H9 (cell line): ENCODE measurements around the gene SDK1. TPM values are rescaled to one million over a fixed set of nuclear protein-coding genes. Genes with fewer than 3 reads are reported as not detected.

Experiments used
- DNase-seq: peaks from one replicate; pipeline ENCODE4 v3.0.0-alpha.2; 2017
- H2AFZ ChIP-seq: one replicate; pipeline ENCODE4 v1.6.1; 2013; ENCODE audit warnings: mild to moderate bottlenecking, low read length, control low read depth, moderate library complexity
- H2AK5ac ChIP-seq: 2 replicates; pipeline ENCODE4 v1.6.1; 2013; ENCODE audit warnings: low read length, control low read depth, mixed read lengths; ENCODE audit not compliant: insufficient read length
- H2BK120ac ChIP-seq: one replicate; pipeline ENCODE4 v1.6.1; 2013; ENCODE audit warnings: low read depth, mild to moderate bottlenecking, low read length, control low read depth, inconsistent platforms; ENCODE audit not compliant: poor library complexity, severe bottlenecking
- H2BK12ac ChIP-seq: 2 replicates; pipeline ENCODE4 v1.6.1; 2013; ENCODE audit warnings: low read length, control low read depth, mixed read lengths, low read depth; ENCODE audit not compliant: insufficient read length
- H2BK15ac ChIP-seq: 2 replicates; pipeline ENCODE4 v1.6.1; 2013; ENCODE audit warnings: low read depth, low read length, control low read depth
- H2BK20ac ChIP-seq: one replicate; pipeline ENCODE4 v1.6.1; 2013; ENCODE audit warnings: low read depth, mild to moderate bottlenecking, low read length, control low read depth, inconsistent platforms; ENCODE audit not compliant: poor library complexity, severe bottlenecking
- H2BK5ac ChIP-seq: 2 replicates; pipeline ENCODE4 v1.6.1; 2013; ENCODE audit warnings: low read length, control low read depth, mixed read lengths; ENCODE audit not compliant: insufficient read length
- H3K14ac ChIP-seq: 2 replicates; pipeline ENCODE4 v1.6.1; 2013; ENCODE audit warnings: low read length, control low read depth; ENCODE audit not compliant: insufficient read depth
- H3K18ac ChIP-seq: 2 replicates; pipeline ENCODE4 v1.6.1; 2013; ENCODE audit warnings: low read depth, mild to moderate bottlenecking, mixed read lengths, low read length, control low read depth; ENCODE audit not compliant: insufficient read length
- H3K23ac ChIP-seq: 2 replicates; pipeline ENCODE4 v1.6.1; 2013; ENCODE audit warnings: low read length, control low read depth, mixed read lengths, low read depth; ENCODE audit not compliant: insufficient read length
- H3K23me2 ChIP-seq: 2 replicates; pipeline ENCODE4 v1.6.1; 2013; ENCODE audit warnings: low read depth, mild to moderate bottlenecking, mixed read lengths, low read length, control low read depth; ENCODE audit not compliant: insufficient read length, poor library complexity, severe bottlenecking
- H3K27ac ChIP-seq: 2 replicates; pipeline ENCODE4 v1.5.1; 2013; ENCODE audit warnings: low read length, control low read depth, mixed read lengths, low read depth; ENCODE audit not compliant: insufficient read length
- H3K27me3 ChIP-seq: 2 replicates; pipeline ENCODE4 v1.6.1; 2013; ENCODE audit warnings: low read length, control low read depth, inconsistent platforms; ENCODE audit not compliant: insufficient read depth
- H3K4ac ChIP-seq: 2 replicates; pipeline ENCODE4 v1.6.1; 2013; ENCODE audit warnings: low read depth, mild to moderate bottlenecking, control low read depth, inconsistent platforms, low read length, moderate library complexity
- H3K4me1 ChIP-seq: 2 replicates; pipeline ENCODE4 v1.6.1; 2013; ENCODE audit warnings: low read length, control low read depth, inconsistent platforms; ENCODE audit not compliant: insufficient read depth
- H3K4me2 ChIP-seq: 2 replicates; pipeline ENCODE4 v1.6.1; 2013; ENCODE audit warnings: low read length, control low read depth, mixed read lengths; ENCODE audit not compliant: insufficient read length, insufficient read depth
- H3K56ac ChIP-seq: 2 replicates; pipeline ENCODE4 v1.6.1; 2013; ENCODE audit warnings: low read depth, mild to moderate bottlenecking, mixed read lengths, low read length, control low read depth; ENCODE audit not compliant: insufficient read length
- H3K79me1 ChIP-seq: 2 replicates; pipeline ENCODE4 v1.6.1; 2013; ENCODE audit warnings: low read depth, mild to moderate bottlenecking, moderate library complexity, low read length, control low read depth, inconsistent platforms; ENCODE audit not compliant: insufficient read depth, poor library complexity, severe bottlenecking
- H3K79me2 ChIP-seq: 2 replicates; pipeline ENCODE4 v1.6.1; 2013; ENCODE audit warnings: low read length, control low read depth, inconsistent platforms; ENCODE audit not compliant: insufficient read depth
- H3K9ac ChIP-seq: 2 replicates; pipeline ENCODE4 v1.6.1; 2013; ENCODE audit warnings: low read length, control low read depth, mixed read lengths; ENCODE audit not compliant: insufficient read length; ENCODE audit errors: extremely low read depth
- H3K9me3 ChIP-seq: one replicate; pipeline ENCODE4 v1.6.1; 2013; ENCODE audit warnings: low read depth, low read length, inconsistent platforms; ENCODE audit not compliant: control insufficient read depth
- H3T11ph ChIP-seq: one replicate; pipeline ENCODE4 v1.6.1; 2013; ENCODE audit warnings: mild to moderate bottlenecking, low read length, control low read depth, inconsistent platforms
- H4K20me1 ChIP-seq: one replicate; pipeline ENCODE4 v1.6.1; 2013; ENCODE audit not compliant: control insufficient read depth, insufficient read length, insufficient read depth
- H4K5ac ChIP-seq: 2 replicates; pipeline ENCODE4 v1.6.1; 2013; ENCODE audit warnings: low read depth, mild to moderate bottlenecking, mixed read lengths, low read length, control low read depth; ENCODE audit not compliant: insufficient read length
- H4K8ac ChIP-seq: replicated peaks from 2 replicates; pipeline ENCODE4 v1.6.1; 2013; ENCODE audit warnings: low read length, control low read depth, mixed read lengths, low read depth; ENCODE audit not compliant: insufficient read length
- H4K91ac ChIP-seq: 2 replicates; pipeline ENCODE4 v1.6.1; 2013; ENCODE audit warnings: low read depth, mild to moderate bottlenecking, moderate library complexity, mixed read lengths, low read length, control low read depth; ENCODE audit not compliant: insufficient read length
- H3K27ac Mint-ChIP-seq, 3 experiments: 2 replicates in 2 of 3; 3 replicates in 1 of 3; pipeline ENCODE4 v1.8.0; 2020 to 2021; ENCODE audit warnings: mixed read lengths in 3 of 3, mild to moderate bottlenecking in 1 of 3, moderate library complexity in 1 of 3
- H3K27me3 Mint-ChIP-seq: 2 replicates; pipeline ENCODE4 v1.8.0; 2021; ENCODE audit warnings: low read depth, mild to moderate bottlenecking, moderate library complexity, mixed read lengths
- H3K36me3 Mint-ChIP-seq, 3 experiments: 2 replicates in 2 of 3; 3 replicates in 1 of 3; pipeline ENCODE4 v1.8.0; 2020 to 2021; ENCODE audit warnings: low read depth in 3 of 3, mixed read lengths in 3 of 3; ENCODE audit not compliant: insufficient read depth in 1 of 3
- H3K4me1 Mint-ChIP-seq, 2 experiments: 2 replicates each; pipeline ENCODE4 v1.8.0; 2020; ENCODE audit warnings: mixed read lengths in 2 of 2
- H3K4me3 Mint-ChIP-seq, 2 experiments: 2 replicates in 1 of 2; 3 replicates in 1 of 2; pipeline ENCODE4 v1.8.0; 2020 to 2021; ENCODE audit warnings: mild to moderate bottlenecking in 2 of 2, mixed read lengths in 2 of 2, moderate library complexity in 1 of 2
- H3K9me3 Mint-ChIP-seq, 2 experiments: 2 replicates in 1 of 2; 3 replicates in 1 of 2; pipeline ENCODE4 v1.8.0; 2020; ENCODE audit warnings: mild to moderate bottlenecking in 2 of 2, mixed read lengths in 2 of 2, moderate library complexity in 1 of 2
- WGBS: extraction: QIAGEN DNeasy Blood & Tissue Kit; methylation state at CpG from one replicate; pipeline ENCODE4 v1.1.7; 2013; ENCODE audit warnings: missing lambda C conversion rate, low lambda C conversion rate, mixed read lengths; ENCODE audit not compliant: insufficient read length; ENCODE audit errors: extremely low coverage; 5-methylcytosine and 5-hydroxymethylcytosine counted together
- total RNA-seq: library from RNA; stranded (reverse); gene quantifications from 2 replicates; pipeline ENCODE4 v1.2.1, GENCODE V29; 2021
- TF ChIP-seq, protein P1 (sequence below): fragments of 200-600 bp; sonication (generic); conservative IDR thresholded peaks from 3 replicates; pipeline ENCODE4 v1.8.0; 2021; ENCODE audit warnings: antibody characterized with exemption, mild to moderate bottlenecking

SDK1 gene
- total RNA-seq, 1 experiment from 2014 or later, result 8.7 TPM

DNA sequence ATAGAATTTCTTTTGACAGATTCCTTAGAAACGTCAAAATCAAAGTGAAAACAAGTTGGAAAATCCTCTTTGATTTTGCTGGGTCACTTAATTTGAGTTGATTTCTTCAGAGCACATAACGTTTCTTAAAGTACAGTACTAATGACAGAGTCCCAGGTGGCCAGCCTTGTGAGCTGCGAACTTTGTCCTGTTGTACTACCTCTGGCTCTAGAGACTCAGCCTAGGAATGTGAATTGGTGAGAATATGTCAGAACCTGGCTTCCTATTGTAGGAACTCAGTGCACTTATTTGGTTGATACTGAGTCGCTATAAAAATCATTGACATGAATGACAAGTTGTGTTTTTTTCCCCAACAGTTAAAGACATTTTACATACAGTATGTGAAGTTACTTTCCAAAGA is 20.2 kb downstream of the SDK1 start:
- H4K20me1 ChIP-seq, result no peaks in the 10 kb centered on the region
- H3K23ac ChIP-seq, result no peak overlapping the region
- no peak overlapping the region for H3K27ac Mint-ChIP-seq
- H3K56ac ChIP-seq, result no peak overlapping the region
- H3K9me3 ChIP-seq, result no peaks in the 10 kb centered on the region
- H3K4me3 Mint-ChIP-seq, result no peak overlapping the region
- H3K27me3 Mint-ChIP-seq, result no peaks in the 10 kb centered on the region
- no peak for DNase-seq
- no peak overlapping the region for H4K5ac ChIP-seq
- peaks cover 21 to 31% of the 10 kb centered on the region in 2 experiments for H3K4me1 Mint-ChIP-seq
- TF ChIP-seq, protein P1, sequence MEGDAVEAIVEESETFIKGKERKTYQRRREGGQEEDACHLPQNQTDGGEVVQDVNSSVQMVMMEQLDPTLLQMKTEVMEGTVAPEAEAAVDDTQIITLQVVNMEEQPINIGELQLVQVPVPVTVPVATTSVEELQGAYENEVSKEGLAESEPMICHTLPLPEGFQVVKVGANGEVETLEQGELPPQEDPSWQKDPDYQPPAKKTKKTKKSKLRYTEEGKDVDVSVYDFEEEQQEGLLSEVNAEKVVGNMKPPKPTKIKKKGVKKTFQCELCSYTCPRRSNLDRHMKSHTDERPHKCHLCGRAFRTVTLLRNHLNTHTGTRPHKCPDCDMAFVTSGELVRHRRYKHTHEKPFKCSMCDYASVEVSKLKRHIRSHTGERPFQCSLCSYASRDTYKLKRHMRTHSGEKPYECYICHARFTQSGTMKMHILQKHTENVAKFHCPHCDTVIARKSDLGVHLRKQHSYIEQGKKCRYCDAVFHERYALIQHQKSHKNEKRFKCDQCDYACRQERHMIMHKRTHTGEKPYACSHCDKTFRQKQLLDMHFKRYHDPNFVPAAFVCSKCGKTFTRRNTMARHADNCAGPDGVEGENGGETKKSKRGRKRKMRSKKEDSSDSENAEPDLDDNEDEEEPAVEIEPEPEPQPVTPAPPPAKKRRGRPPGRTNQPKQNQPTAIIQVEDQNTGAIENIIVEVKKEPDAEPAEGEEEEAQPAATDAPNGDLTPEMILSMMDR, result no peak
- H2BK5ac ChIP-seq, result no peak overlapping the region
- no peaks in the 10 kb centered on the region for H3K23me2 ChIP-seq
- no peak overlapping the region for H2AFZ ChIP-seq
- no peaks in the 10 kb centered on the region; a peak in 1 of 5 replicates for H3K9me3 Mint-ChIP-seq
- no peak overlapping the region for H3T11ph ChIP-seq
- H3K79me2 ChIP-seq, result no peaks in the 10 kb centered on the region
- no peak overlapping the region for H2BK20ac ChIP-seq
- no peak overlapping the region for H3K4ac ChIP-seq
- no peaks in the 10 kb centered on the region; the same call in 1 of the 2 replicates for H3K4me1 ChIP-seq
- no peak overlapping the region for H3K18ac ChIP-seq
- no peaks in the 10 kb centered on the region for H3K79me1 ChIP-seq
- no peak overlapping the region for H2BK120ac ChIP-seq
- H2BK15ac ChIP-seq, result no peak overlapping the region
- H3K27me3 ChIP-seq, result no peaks in the 10 kb centered on the region
- no peak overlapping the region for H3K27ac ChIP-seq
- H2BK12ac ChIP-seq, result no peak overlapping the region
- H4K91ac ChIP-seq, result no peak overlapping the region
- H3K4me2 ChIP-seq, result no peak overlapping the region
- H3K36me3 Mint-ChIP-seq, result peaks cover 2 to 7% (median 7%) of the 10 kb centered on the region in 3 experiments; a peak in 4 of 7 replicates
- no peak overlapping the region for H3K14ac ChIP-seq
- WGBS, result no CpG with 5 or more reads among the region's 4 CpGs
- H3K9ac ChIP-seq, result no peak overlapping the region
- H2AK5ac ChIP-seq, result no peak overlapping the region
- H4K8ac ChIP-seq, result no peak overlapping the region
